GM12878 (cell line): ENCODE measurements around the gene ZNF334. TPM values are rescaled to one million over a fixed set of nuclear protein-coding genes. Genes with fewer than 3 reads are reported as not detected.

Source experiments
- ATAC-seq: fragments of 200-7000 bp; cut with Tn5 transposase; 3 replicates; pipeline ENCODE4 v1.9.1; 2020; ENCODE audit warnings: mild to moderate bottlenecking, moderate library complexity
- BruUV-seq: library from RNA; stranded (reverse); fragments of 400-500 nt; replicated peaks from 2 replicates; lab custom pipeline; 2021; lab: Mats Ljungman, UMichigan
- CTCF ChIA-PET: fragments of 300-600 bp; sonication (Branson Sonifier 250); formaldehyde crosslinking; extraction: SDS; loops from one replicate; lab custom pipeline; 2021; ENCODE audit warnings: inconsistent platforms; lab: Yijun Ruan, JAX
- POLR2A ChIA-PET: fragments of 350-600 bp; formaldehyde crosslinking; extraction: SDS; loops from one replicate; lab custom pipeline; 2021; ENCODE audit warnings: inconsistent platforms; lab: Charles Lee
- RAD21 ChIA-PET: fragments of 300-600 bp; sonication (Branson Sonifier 250); formaldehyde crosslinking; loops from one replicate; lab custom pipeline; 2023; ENCODE audit warnings: antibody characterized with exemption; ENCODE audit not compliant: unreplicated experiment; lab: Charles Lee
- SMC1A ChIA-PET: fragments of 300-600 bp; sonication (Branson Sonifier 250); formaldehyde crosslinking; loops from one replicate; lab custom pipeline; 2023; ENCODE audit not compliant: unreplicated experiment, uncharacterized antibody; lab: Charles Lee
- DNase-seq: peaks from one replicate; pipeline ENCODE4 v3.0.0-alpha.2; 2011; ENCODE audit warnings: low read depth, low spot score
- FAIRE-seq: peaks from 3 replicates; lab custom pipeline; 2011; peaks lifted over from hg19 to GRCh38; lab: Jason Lieb, UNC
- H2AFZ ChIP-seq: 2 replicates; pipeline ENCODE4 v1.6.0; 2011; ENCODE audit warnings: low read depth, low read length, control low read depth; ENCODE audit not compliant: control insufficient read depth
- H3K27ac ChIP-seq: 2 replicates; pipeline ENCODE4 v1.5.1; 2011; ENCODE audit warnings: control low read depth; ENCODE audit not compliant: control insufficient read depth, insufficient read depth
- H3K27me3 ChIP-seq, 2 experiments: replicated peaks in 1 of 2; 2 replicates each; pipeline versions ENCODE4 v1.6.0 to v1.6.1; 2011; ENCODE audit warnings: low read length in 1 of 2; ENCODE audit not compliant: control insufficient read depth in 2 of 2, insufficient read depth in 2 of 2
- H3K36me3 ChIP-seq, 2 experiments: 2 replicates each; pipeline ENCODE4 v1.5.1; 2011; ENCODE audit warnings: low read length in 1 of 2; ENCODE audit not compliant: control insufficient read depth in 2 of 2, insufficient read depth in 2 of 2
- H3K4me1 ChIP-seq: 2 replicates; pipeline ENCODE4 v1.6.1; 2011; ENCODE audit warnings: mild to moderate bottlenecking, low read length, moderate library complexity, mixed read lengths; ENCODE audit not compliant: control insufficient read depth, insufficient read depth
- H3K4me2 ChIP-seq: 2 replicates; pipeline ENCODE4 v1.6.0; 2011; ENCODE audit warnings: control low read depth; ENCODE audit not compliant: control insufficient read depth, insufficient read depth
- H3K4me3 ChIP-seq: fragments of 200-600 bp; sonication (generic); 2 replicates; pipeline ENCODE4 v1.5.1; 2016
- H3K79me2 ChIP-seq: 2 replicates; pipeline ENCODE4 v1.6.0; 2011; ENCODE audit warnings: low read length; ENCODE audit not compliant: control insufficient read depth, insufficient read depth
- H3K9ac ChIP-seq: 2 replicates; pipeline ENCODE4 v1.8.0; 2011; ENCODE audit warnings: low read length, control low read depth, mixed read lengths; ENCODE audit not compliant: control insufficient read depth, insufficient read depth
- H3K9me3 ChIP-seq: replicated peaks from 3 replicates; pipeline ENCODE4 v1.5.1; 2011; ENCODE audit warnings: mild to moderate bottlenecking, low read length; ENCODE audit not compliant: control insufficient read depth, insufficient read depth
- H4K20me1 ChIP-seq: 2 replicates; pipeline ENCODE4 v1.6.0; 2011; ENCODE audit not compliant: control insufficient read depth, insufficient read depth
- CHD1 ChIP-seq: IDR thresholded peaks from 2 replicates; pipeline ENCODE4 v1.6.1; 2012; ENCODE audit warnings: low read depth, low read length, improper control_type of control experiment
- IKZF2 ChIP-seq, 2 experiments: fragments of 450-650 bp; IDR thresholded peaks; 2 replicates each; pipeline ENCODE4 v1.6.1; 2017; ENCODE audit warnings: mild to moderate bottlenecking in 2 of 2, moderate library complexity in 2 of 2
- POU2F2 ChIP-seq: IDR thresholded peaks from 3 replicates; pipeline ENCODE4 v1.6.1; 2011; ENCODE audit warnings: low read depth, mild to moderate bottlenecking, low read length, borderline replicate concordance
- RAD21 ChIP-seq: IDR thresholded peaks from 2 replicates; pipeline ENCODE4 v1.6.1; 2011; ENCODE audit warnings: mild to moderate bottlenecking, low read depth, low read length, moderate library complexity; ENCODE audit not compliant: insufficient read depth
- ZBTB4 ChIP-seq: fragments of 450-650 bp; formaldehyde crosslinking; IDR thresholded peaks from 2 replicates; pipeline ENCODE4 v1.4.0; 2022; ENCODE audit warnings: mild to moderate bottlenecking, moderate library complexity
- WGBS: methylation state at CpG from one replicate; pipeline ENCODE4 v1.1.6; 2016; ENCODE audit warnings: low lambda C conversion rate; ENCODE audit not compliant: insufficient replicate concordance, insufficient coverage; ENCODE audit errors: missing lambda C conversion rate; 5-methylcytosine and 5-hydroxymethylcytosine counted together
- in situ Hi-C: fragments of 300-500 bp; cut with MboI; formaldehyde crosslinking; loops from 9 replicates; pipeline ENCODE4 v1.14.3; 2018; ENCODE audit warnings: mixed read lengths
- intact Hi-C: fragments of 100-400 bp; cut with micrococcal nuclease; formaldehyde crosslinking; loops from one replicate; pipeline ENCODE4 v1.14.2; 2022; ENCODE audit not compliant: unreplicated experiment
- polyA plus RNA-seq, 11 experiments: library from polyadenylated mRNA; depleted of rRNA in 4 of 11; unstranded in 6 of 11; stranded (reverse) in 5 of 11; fragments of >200 nt; fragmentation: Nextera tagmentation in 4 of 11; fragmentation: Illumina TruSeq in 1 of 11; extraction: Ambion mirVana in 4 of 11; extraction: Trizol in 1 of 11; gene quantifications; 1 replicate in 1 of 11; 2 replicates in 10 of 11; pipeline versions ENCODE4 v1.2.1 to v1.2.3, GENCODE V29; 2011 to 2016; ENCODE audit warnings: inconsistent platforms in 2 of 11, missing spikeins in 2 of 11, low read depth in 1 of 11
- total RNA-seq, 4 experiments: library from RNA; depleted of rRNA in 3 of 4; stranded (reverse); fragments of >200 nt in 3 of 4; fragmentation: Illumina TruSeq in 1 of 4; extraction: Trizol in 1 of 4; gene quantifications; 2 replicates each; pipeline versions ENCODE4 v1.2.1 to v1.2.3, GENCODE V29; 2013 to 2021
- TF ChIP-seq, protein P1 (sequence below), 3 experiments: IDR thresholded peaks in 2 of 3; conservative IDR thresholded peaks in 1 of 3; 2 replicates each; pipeline ENCODE4 v1.5.1; 2011; ENCODE audit warnings: low read depth in 3 of 3, low read length in 3 of 3, mild to moderate bottlenecking in 3 of 3, control low read depth in 2 of 3, moderate library complexity in 2 of 3, inconsistent platforms in 1 of 3, mixed read lengths in 1 of 3; ENCODE audit not compliant: control insufficient read depth in 2 of 3, insufficient read depth in 1 of 3; ENCODE audit errors: extremely low read depth in 1 of 3

Gene ZNF334
- total and polyA plus RNA-seq, 10 of the 15 experiments (the other 5 are each of a cell fraction or from before 2014, with no cell fraction given), result 0.08 to 2.0 (median 1.2) TPM

DNA sequence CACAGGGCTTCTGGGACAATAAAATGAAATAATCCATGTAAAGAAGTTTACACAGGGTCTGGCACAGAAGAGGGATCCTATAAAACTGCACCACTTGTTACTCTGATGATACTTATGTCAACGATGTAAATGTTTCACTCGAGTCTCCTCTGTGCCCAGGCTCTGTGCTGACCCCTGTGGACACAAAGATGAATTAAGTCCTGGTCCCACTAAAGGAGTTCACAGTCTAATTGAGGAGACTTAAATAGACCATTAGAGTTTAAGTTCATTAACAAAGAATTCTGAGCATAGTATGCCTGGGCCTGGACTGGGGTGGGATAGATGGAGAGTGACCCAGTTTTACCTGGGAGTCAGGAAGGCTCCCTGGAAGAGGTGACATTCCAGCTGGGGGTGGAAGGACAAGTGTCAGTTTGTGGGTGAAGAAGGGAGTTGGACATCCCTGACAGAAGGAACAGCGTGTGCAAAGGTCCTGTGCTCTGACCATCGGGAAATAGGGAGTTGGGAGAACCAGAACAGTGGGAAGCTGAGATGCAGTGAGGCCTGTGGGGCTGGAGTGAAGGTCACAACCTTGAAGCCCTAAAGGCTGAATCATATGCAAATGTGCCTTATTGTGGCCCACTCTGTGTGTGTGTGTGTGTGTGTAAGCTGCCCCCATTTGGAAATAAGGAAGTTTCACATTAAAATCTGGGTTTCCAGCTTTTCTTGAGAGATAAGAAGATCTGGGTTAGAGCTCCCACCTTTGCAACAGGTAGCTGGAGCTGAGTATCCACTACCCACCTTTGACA, 36.0 kb upstream of the ZNF334 start:
- CTCF ChIA-PET, result interaction anchor here (1.4 to 4.3 kb wide), 6 partner anchors 10 to 140 kb away, joined by 4 to 43 read pairs (median 11); partner anchors contain the start of gene TP53RK
- in situ Hi-C loops, result no loop called here
- TF ChIP-seq CHD1, result no peak
- 0 out of 4 replicates have a peak, but pooled peaks of 1 of the 2 experiments have one; percentile 6 for TF ChIP-seq IKZF2 (IDR thresholded peaks at IDR 0.05)
- TF ChIP-seq POU2F2, result peak; percentile 76; the same call in 1 of the 3 replicates
- TF ChIP-seq, protein P1, sequence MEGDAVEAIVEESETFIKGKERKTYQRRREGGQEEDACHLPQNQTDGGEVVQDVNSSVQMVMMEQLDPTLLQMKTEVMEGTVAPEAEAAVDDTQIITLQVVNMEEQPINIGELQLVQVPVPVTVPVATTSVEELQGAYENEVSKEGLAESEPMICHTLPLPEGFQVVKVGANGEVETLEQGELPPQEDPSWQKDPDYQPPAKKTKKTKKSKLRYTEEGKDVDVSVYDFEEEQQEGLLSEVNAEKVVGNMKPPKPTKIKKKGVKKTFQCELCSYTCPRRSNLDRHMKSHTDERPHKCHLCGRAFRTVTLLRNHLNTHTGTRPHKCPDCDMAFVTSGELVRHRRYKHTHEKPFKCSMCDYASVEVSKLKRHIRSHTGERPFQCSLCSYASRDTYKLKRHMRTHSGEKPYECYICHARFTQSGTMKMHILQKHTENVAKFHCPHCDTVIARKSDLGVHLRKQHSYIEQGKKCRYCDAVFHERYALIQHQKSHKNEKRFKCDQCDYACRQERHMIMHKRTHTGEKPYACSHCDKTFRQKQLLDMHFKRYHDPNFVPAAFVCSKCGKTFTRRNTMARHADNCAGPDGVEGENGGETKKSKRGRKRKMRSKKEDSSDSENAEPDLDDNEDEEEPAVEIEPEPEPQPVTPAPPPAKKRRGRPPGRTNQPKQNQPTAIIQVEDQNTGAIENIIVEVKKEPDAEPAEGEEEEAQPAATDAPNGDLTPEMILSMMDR (IDR thresholded peaks at IDR 0.05 in 2 of 3, conservative IDR thresholded peaks at IDR 0.05 in 1 of 3; ENCODE audit: control insufficient read depth in 2 of 3, extremely low read depth in 1 of 3, insufficient read depth in 1 of 3, low read depth in 3 of 3, low read length in 3 of 3), result peak in 2 of 3 experiments; percentile 23 to 24; a peak in 2 of 6 replicates
- no peak for TF ChIP-seq ZBTB4 (CRISPR knock-in tag)
- TF ChIP-seq RAD21, result 0 out of 2 replicates have a peak, but pooled peaks have one; percentile 3
- BruUV-seq, result no TSS peak
- H3K4me1 ChIP-seq, result peaks cover 69% of the 10 kb centered on the region
- H3K9ac ChIP-seq, result no peak overlapping the region
- H3K9me3 ChIP-seq, result no peaks in the 10 kb centered on the region; the same call in 2 of the 3 replicates
- no peak overlapping the region for H3K4me3 ChIP-seq
- ATAC-seq (no peak), FAIRE-seq (no peak), DNase-seq (no peak)
- no peaks in the 10 kb centered on the region for H3K27me3 ChIP-seq
- SMC1A ChIA-PET, result interaction anchor here (0.8 to 4.3 kb wide), 8 partner anchors 10 to 137 kb away, joined by 3 to 19 read pairs (median 4); no protein-coding TSS in a partner anchor
- 79% methylated on average over 4 of the region's 4 CpGs for WGBS
- no peak overlapping the region for H3K27ac ChIP-seq
- H3K79me2 ChIP-seq, result no peaks in the 10 kb centered on the region
- intact Hi-C loops, result no loop called here
- POLR2A ChIA-PET, result no interaction called here
- RAD21 ChIA-PET, result interaction anchor here (1.2 kb wide), 1 partner anchor 29 kb away, joined by 4 read pairs; no protein-coding TSS in a partner anchor
- no peaks in the 10 kb centered on the region for H4K20me1 ChIP-seq
- no peaks in the 10 kb centered on the region for H3K36me3 ChIP-seq
- no peak overlapping the region for H3K4me2 ChIP-seq
- H2AFZ ChIP-seq, result no peak overlapping the region
